HUES6 (cell line): ENCODE results near the gene NUP210L.
"Not testable (repeated sequence)": the region's sequence is repeated elsewhere in the genome, so short reads cannot be mapped to it uniquely, and the experiment has no call there.

Source experiments
- H3K27ac ChIP-seq: 2 replicates; pipeline ENCODE4 v1.7.0; 2013; ENCODE audit warnings: low read depth, mild to moderate bottlenecking, low read length, inconsistent platforms
- H3K27me3 ChIP-seq: 2 replicates; pipeline ENCODE4 v1.6.1; 2013; ENCODE audit warnings: low read length; ENCODE audit not compliant: control insufficient read depth, insufficient read depth
- H3K36me3 ChIP-seq: 2 replicates; pipeline ENCODE4 v1.6.1; 2013; ENCODE audit warnings: low read length; ENCODE audit not compliant: control insufficient read depth, insufficient read depth
- H3K4me1 ChIP-seq: 2 replicates; pipeline ENCODE4 v1.6.1; 2013; ENCODE audit warnings: low read length; ENCODE audit not compliant: control insufficient read depth, insufficient read depth
- H3K4me3 ChIP-seq: 2 replicates; pipeline ENCODE4 v1.5.1; 2013; ENCODE audit warnings: low read depth, low read length
- H3K9ac ChIP-seq: one replicate; pipeline ENCODE4 v1.6.1; 2013; ENCODE audit warnings: mild to moderate bottlenecking, low read length
- H3K9me3 ChIP-seq: 2 replicates; pipeline ENCODE4 v1.6.1; 2013; ENCODE audit warnings: low read depth, low read length; ENCODE audit not compliant: control insufficient read depth, insufficient read depth

NUP210L gene

DNA sequence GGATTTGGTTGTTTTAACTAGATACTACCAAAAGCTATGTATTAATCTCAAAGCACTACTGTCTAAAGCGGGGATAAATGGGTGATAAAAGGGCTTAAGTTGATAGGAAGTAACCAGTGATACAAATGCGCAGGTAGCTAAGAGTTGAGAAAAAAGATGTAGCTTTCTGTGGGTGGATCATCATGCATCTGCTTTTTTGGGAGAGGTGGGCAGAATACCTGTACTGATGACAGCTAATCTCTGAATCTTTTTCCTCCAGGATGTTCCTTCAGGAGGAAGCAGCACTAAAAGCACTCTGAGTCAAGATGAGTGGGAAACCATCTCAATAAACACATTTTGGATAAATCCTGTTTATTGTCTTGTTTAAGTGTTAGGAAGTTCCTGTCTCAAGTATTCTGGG, 163.1 kb downstream of the NUP210L start:
- Histone ChIP-seq H3K9me3 (no peaks in the 10 kb centered on the region), H3K4me1 (peaks cover 11% of the 10 kb centered on the region), H3K4me3 (peak overlapping the region; percentile 80), H3K36me3 (peaks cover 46% of the 10 kb centered on the region), H3K9ac (peak overlapping the region; percentile 93), H3K27ac (peak overlapping the region; percentile 92; the same call in 1 of the 2 replicates), H3K27me3 (no peaks in the 10 kb centered on the region)

- no peaks in the 10 kb centered on the region for H3K9me3 ChIP-seq
- peak overlapping the region; percentile 80 for H3K4me3 ChIP-seq
- H3K27ac ChIP-seq = peak overlapping the region; percentile 92
- peak overlapping the region; percentile 93 for H3K9ac ChIP-seq
- H3K36me3 ChIP-seq = peaks cover 46% of the 10 kb centered on the region
- no peaks in the 10 kb centered on the region for H3K27me3 ChIP-seq
- peaks cover 14% of the 10 kb centered on the region for H3K4me1 ChIP-seq
These were observed 163.7 kb downstream of the NUP210L start for GRCh38 chr1:153991151-153991630.

- peaks cover 43% of the 10 kb centered on the region for H3K36me3 ChIP-seq
- H3K27ac ChIP-seq = peak within 1 kb of the TSS; percentile 92
- no peaks in the 10 kb centered on the region for H3K9me3 ChIP-seq
- peak within 1 kb of the TSS; percentile 93 for H3K9ac ChIP-seq
- peaks cover 14% of the 10 kb centered on the region for H3K4me1 ChIP-seq
- no peaks in the 10 kb centered on the region for H3K27me3 ChIP-seq
- H3K4me3 ChIP-seq = peak within 1 kb of the TSS; percentile 80
These were observed 164.3 kb downstream of the NUP210L start, which contains the start of gene RPS27 for GRCh38 chr1:153990468-153991150. RPS27 (plus strand) TSS chr1:153990762; CDS start chr1:153990797, 35 bp downstream.

GRCh38 chr1:153987621-153988020, 167.3 kb downstream of the NUP210L start:
- H3K9me3 ChIP-seq = no peaks in the 10 kb centered on the region
- peaks cover 22% of the 10 kb centered on the region for H3K4me1 ChIP-seq
- H3K27ac ChIP-seq = no peak overlapping the region
- H3K27me3 ChIP-seq = no peaks in the 10 kb centered on the region
- no peak overlapping the region for H3K4me3 ChIP-seq
- no peak overlapping the region for H3K9ac ChIP-seq
- H3K36me3 ChIP-seq = peaks cover 31% of the 10 kb centered on the region

DNA sequence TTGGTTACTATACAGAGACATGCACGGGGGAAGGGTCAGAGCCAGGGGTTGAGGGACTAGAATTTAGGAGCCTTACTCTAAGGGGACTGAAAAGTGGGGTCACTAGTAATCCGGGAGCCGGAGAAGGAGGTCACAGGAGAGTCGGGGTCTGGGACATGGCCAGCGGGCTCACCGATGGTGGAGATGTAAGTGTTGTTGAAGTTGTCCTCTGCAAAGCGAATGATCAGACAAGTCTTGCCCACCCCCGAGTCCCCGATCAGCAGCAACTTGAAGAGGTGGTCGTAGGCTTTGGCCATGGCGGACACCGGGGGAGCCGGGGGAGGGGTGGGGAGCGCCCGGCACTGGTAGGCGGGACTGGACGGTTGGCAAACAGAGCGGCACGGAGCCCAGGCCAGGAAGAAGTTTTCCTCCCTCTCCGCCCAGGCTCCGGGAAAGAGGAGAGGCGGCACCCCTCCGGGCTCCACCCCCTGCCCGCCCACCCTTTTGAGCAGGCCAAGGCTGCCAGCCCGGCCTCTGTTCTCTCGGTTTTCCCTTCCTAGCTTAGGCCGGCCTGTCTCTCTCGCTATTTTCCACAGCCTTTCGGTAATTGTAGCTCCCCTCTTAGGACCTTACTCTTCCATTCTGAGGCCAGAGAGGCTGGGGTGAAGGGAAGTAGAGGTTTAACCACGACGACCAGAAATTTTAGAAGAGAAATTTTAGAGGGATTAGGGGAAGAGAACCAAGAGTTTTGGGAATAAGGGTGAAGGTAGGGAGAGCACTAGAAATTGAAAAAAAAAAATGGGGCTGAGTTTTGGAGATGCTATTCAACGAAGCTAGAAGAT, 168.7 kb downstream of the NUP210L start, which contains the start of gene RAB13:
RAB13 (minus strand) TSS at position 399 of the 821 bp plus-strand sequence; CDS start at position 296, 103 bp downstream.
- Histone ChIP-seq H3K36me3 (peaks cover 28% of the 10 kb centered on the region), H3K9ac (peak within 1 kb of the TSS; percentile 89), H3K4me1 (peaks cover 14% of the 10 kb centered on the region), H3K4me3 (peak within 1 kb of the TSS; percentile 87), H3K27me3 (no peaks in the 10 kb centered on the region), H3K27ac (peak within 1 kb of the TSS; percentile 86), H3K9me3 (no peaks in the 10 kb centered on the region)

GRCh38 chr1:153985341-153985912, 169.4 kb downstream of the NUP210L start:
- H3K9ac ChIP-seq = peak overlapping the region; percentile 89
- no peaks in the 10 kb centered on the region for H3K27me3 ChIP-seq
- H3K36me3 ChIP-seq = peaks cover 26% of the 10 kb centered on the region
- peak overlapping the region; percentile 86 for H3K27ac ChIP-seq
- peaks cover 14% of the 10 kb centered on the region for H3K4me1 ChIP-seq
- H3K9me3 ChIP-seq = no peaks in the 10 kb centered on the region
- H3K4me3 ChIP-seq = peak overlapping the region; percentile 87

- Histone ChIP-seq H3K4me3 (peak overlapping the region; percentile 87), H3K36me3 (peaks cover 26% of the 10 kb centered on the region), H3K4me1 (peaks cover 14% of the 10 kb centered on the region), H3K9me3 (no peaks in the 10 kb centered on the region), H3K27me3 (no peaks in the 10 kb centered on the region), H3K9ac (no peak overlapping the region), H3K27ac (no peak overlapping the region)
These were observed 170.6 kb downstream of the NUP210L start for GRCh38 chr1:153984123-153984894.

- Histone ChIP-seq H3K36me3 (peaks cover 26% of the 10 kb centered on the region), H3K4me1 (peaks cover 11% of the 10 kb centered on the region)
- H3K9me3 ChIP-seq, H3K27ac ChIP-seq, H3K9ac ChIP-seq, H3K4me3 ChIP-seq, H3K27me3 ChIP-seq: not testable (repeated sequence)
These were observed 173.1 kb downstream of the NUP210L start for GRCh38 chr1:153981735-153982134.

GRCh38 chr1:153979091-153979490, 175.8 kb downstream of the NUP210L start:
- H3K27ac ChIP-seq, H3K9ac ChIP-seq, H3K4me1 ChIP-seq, H3K9me3 ChIP-seq, H3K4me3 ChIP-seq, H3K27me3 ChIP-seq: not testable (repeated sequence)
- H3K36me3 ChIP-seq = peaks cover 40% of the 10 kb centered on the region

- Histone ChIP-seq H3K9ac (peak overlapping the region; percentile 87), H3K27me3 (no peaks in the 10 kb centered on the region), H3K27ac (no peak overlapping the region), H3K4me3 (peak overlapping the region; percentile 73), H3K36me3 (peaks cover 42% of the 10 kb centered on the region), H3K4me1 (peaks cover 2% of the 10 kb centered on the region; the same call in 1 of the 2 replicates), H3K9me3 (no peaks in the 10 kb centered on the region)
These were observed 176.5 kb downstream of the NUP210L start for GRCh38 chr1:153978274-153978909.
